A549 (cell line): ENCODE data around the gene SSR2.

Experiments
- EP300 ChIP-seq, 2 experiments: fragments of >200 bp; sonication (Bioruptor Twin); formaldehyde crosslinking; IDR thresholded peaks; 2 replicates in 1 of 2; 3 replicates in 1 of 2; pipeline ENCODE4 v1.6.1; 2016 to 2017
- ESRRA ChIP-seq: fragments of 150-350 bp; IDR thresholded peaks from 2 replicates; pipeline ENCODE4 v1.6.1; 2014; ENCODE audit warnings: mild to moderate bottlenecking, low read length, borderline replicate concordance
- FOSB ChIP-seq: fragments of 250-450 bp; sonication (Bioruptor Pico); IDR thresholded peaks from 2 replicates; pipeline ENCODE4 v1.5.0; 2020; ENCODE audit warnings: mild to moderate bottlenecking, moderate library complexity
- HEYL ChIP-seq: fragments of 250-450 bp; sonication (Bioruptor Pico); IDR thresholded peaks from 2 replicates; pipeline ENCODE4 v1.8.0; 2021; ENCODE audit warnings: mild to moderate bottlenecking, moderate library complexity
- KDM1A ChIP-seq: fragments of 200-600 bp; sonication (generic); IDR thresholded peaks from 2 replicates; pipeline ENCODE4 v1.6.1; 2016; ENCODE audit warnings: low read depth, mild to moderate bottlenecking
- POLR2A ChIP-seq: IDR thresholded peaks from 2 replicates; pipeline ENCODE4 v1.6.1; 2012; ENCODE audit warnings: mild to moderate bottlenecking, low read length
- RAD21 ChIP-seq, 2 experiments: fragments of >200 bp in 1 of 2; sonication (Bioruptor Twin) in 1 of 2; formaldehyde crosslinking in 1 of 2; IDR thresholded peaks in 1 of 2; conservative IDR thresholded peaks in 1 of 2; 2 replicates in 1 of 2; 3 replicates in 1 of 2; pipeline ENCODE4 v1.6.1; 2012 to 2018; ENCODE audit warnings: inconsistent platforms in 1 of 2
- RFX5 ChIP-seq: fragments of 450-650 bp; IDR thresholded peaks from 2 replicates; pipeline ENCODE4 v1.7.1; 2014; ENCODE audit warnings: antibody characterized with exemption, mild to moderate bottlenecking, moderate library complexity
- SMC3 ChIP-seq: fragments of >200 bp; sonication (Bioruptor Twin); formaldehyde crosslinking; IDR thresholded peaks from 3 replicates; pipeline ENCODE4 v1.6.1; 2018; ENCODE audit warnings: inconsistent platforms
- ZC3H11A ChIP-seq: fragments of 450-650 bp; IDR thresholded peaks from 2 replicates; pipeline ENCODE4 v1.6.1; 2014; ENCODE audit warnings: antibody characterized with exemption, mild to moderate bottlenecking
- ZFP36 ChIP-seq: fragments of 450-650 bp; IDR thresholded peaks from 2 replicates; pipeline ENCODE4 v1.6.1; 2014; ENCODE audit warnings: borderline replicate concordance; ENCODE audit not compliant: partially characterized antibody
- TF ChIP-seq, protein P1 (sequence below): fragments of >200 bp; sonication (Bioruptor Twin); formaldehyde crosslinking; IDR thresholded peaks from 3 replicates; pipeline ENCODE4 v1.5.1; 2016
- TF ChIP-seq, protein P2 (sequence below): fragments of 450-650 bp; IDR thresholded peaks from 2 replicates; pipeline ENCODE4 v1.6.1; 2014; ENCODE audit warnings: antibody characterized with exemption
- TF ChIP-seq, protein P3 (sequence below): IDR thresholded peaks from 2 replicates; pipeline ENCODE4 v1.6.1; 2012

DNA sequence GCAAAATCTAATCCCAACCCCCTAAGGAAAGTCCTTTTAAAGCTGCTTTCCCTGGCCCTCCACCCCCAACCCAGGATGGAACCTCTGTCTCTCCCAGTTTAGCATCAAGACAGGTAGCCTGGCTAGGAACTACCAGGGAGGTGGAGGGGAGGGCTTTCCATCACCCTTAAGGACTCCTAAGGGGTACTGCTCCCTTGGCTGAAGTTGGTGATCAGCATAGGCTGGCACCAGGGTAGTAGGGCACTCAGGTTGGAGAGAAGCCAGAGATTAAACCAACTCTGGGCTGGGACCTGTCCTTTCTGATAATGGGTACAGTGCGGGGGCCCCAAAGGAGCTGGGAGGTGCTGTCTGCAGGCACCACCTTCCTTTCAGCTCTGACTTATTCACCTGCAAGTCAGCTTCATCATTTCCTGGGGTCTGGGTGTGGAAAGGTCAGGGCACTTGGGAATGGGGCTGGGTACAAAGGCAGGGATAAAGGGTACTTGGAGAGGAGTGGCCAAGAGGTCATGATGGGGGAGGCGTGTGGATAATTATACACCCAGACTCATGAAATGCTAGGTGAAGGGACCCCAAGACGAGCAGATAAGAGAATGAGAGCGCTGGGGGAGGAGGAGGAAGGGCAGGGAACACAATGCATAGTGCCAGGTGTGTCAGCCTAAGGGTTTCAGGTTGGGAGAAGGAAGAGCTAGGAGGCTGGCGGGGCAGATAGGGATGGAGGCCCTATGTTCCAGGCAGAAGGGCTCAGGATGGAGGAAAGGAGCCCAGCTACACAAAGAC is 43.6 kb downstream of the SSR2 start:
- TF ChIP-seq SMC3 = no peak
- TF ChIP-seq, protein P1, sequence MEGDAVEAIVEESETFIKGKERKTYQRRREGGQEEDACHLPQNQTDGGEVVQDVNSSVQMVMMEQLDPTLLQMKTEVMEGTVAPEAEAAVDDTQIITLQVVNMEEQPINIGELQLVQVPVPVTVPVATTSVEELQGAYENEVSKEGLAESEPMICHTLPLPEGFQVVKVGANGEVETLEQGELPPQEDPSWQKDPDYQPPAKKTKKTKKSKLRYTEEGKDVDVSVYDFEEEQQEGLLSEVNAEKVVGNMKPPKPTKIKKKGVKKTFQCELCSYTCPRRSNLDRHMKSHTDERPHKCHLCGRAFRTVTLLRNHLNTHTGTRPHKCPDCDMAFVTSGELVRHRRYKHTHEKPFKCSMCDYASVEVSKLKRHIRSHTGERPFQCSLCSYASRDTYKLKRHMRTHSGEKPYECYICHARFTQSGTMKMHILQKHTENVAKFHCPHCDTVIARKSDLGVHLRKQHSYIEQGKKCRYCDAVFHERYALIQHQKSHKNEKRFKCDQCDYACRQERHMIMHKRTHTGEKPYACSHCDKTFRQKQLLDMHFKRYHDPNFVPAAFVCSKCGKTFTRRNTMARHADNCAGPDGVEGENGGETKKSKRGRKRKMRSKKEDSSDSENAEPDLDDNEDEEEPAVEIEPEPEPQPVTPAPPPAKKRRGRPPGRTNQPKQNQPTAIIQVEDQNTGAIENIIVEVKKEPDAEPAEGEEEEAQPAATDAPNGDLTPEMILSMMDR = no peak
- TF ChIP-seq POLR2A = no peak
- no peak for TF ChIP-seq RAD21 (conservative IDR thresholded peaks at IDR 0.05 in 1 of 2, IDR thresholded peaks at IDR 0.05 in 1 of 2)
- TF ChIP-seq FOSB (CRISPR knock-in tag) = no peak
- no peak for TF ChIP-seq ZC3H11A
- TF ChIP-seq KDM1A = no peak
- no peak for TF ChIP-seq ESRRA
- TF ChIP-seq, protein P2, sequence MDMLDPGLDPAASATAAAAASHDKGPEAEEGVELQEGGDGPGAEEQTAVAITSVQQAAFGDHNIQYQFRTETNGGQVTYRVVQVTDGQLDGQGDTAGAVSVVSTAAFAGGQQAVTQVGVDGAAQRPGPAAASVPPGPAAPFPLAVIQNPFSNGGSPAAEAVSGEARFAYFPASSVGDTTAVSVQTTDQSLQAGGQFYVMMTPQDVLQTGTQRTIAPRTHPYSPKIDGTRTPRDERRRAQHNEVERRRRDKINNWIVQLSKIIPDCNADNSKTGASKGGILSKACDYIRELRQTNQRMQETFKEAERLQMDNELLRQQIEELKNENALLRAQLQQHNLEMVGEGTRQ = no peak
- no peak for TF ChIP-seq ZFP36
- TF ChIP-seq, protein P3, sequence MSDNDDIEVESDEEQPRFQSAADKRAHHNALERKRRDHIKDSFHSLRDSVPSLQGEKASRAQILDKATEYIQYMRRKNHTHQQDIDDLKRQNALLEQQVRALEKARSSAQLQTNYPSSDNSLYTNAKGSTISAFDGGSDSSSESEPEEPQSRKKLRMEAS = no peak
- no peak for TF ChIP-seq RFX5
- no peak for TF ChIP-seq EP300 (IDR thresholded peaks at IDR 0.05)
- TF ChIP-seq HEYL (CRISPR knock-in tag) = no peak
